PC-9 (cell line): ENCODE results near the gene ACTL8. TPM values are rescaled to one million over a fixed set of nuclear protein-coding genes. Genes with fewer than 3 reads are reported as not detected.

Experiments
- BruUV-seq: library from RNA; stranded (reverse); fragments of 400-500 nt; replicated peaks from 2 replicates; lab custom pipeline; 2021; lab: Mats Ljungman, UMichigan
- CTCF ChIA-PET: fragments of 300-600 bp; sonication (Branson Sonifier 250); formaldehyde crosslinking; loops from one replicate; lab custom pipeline; 2022; ENCODE audit warnings: antibody characterized with exemption; lab: Charles Lee
- POLR2A ChIA-PET: fragments of 300-600 bp; sonication (Branson Sonifier 250); formaldehyde crosslinking; loops from one replicate; lab custom pipeline; 2022; ENCODE audit warnings: antibody characterized with exemption; ENCODE audit not compliant: unreplicated experiment; lab: Charles Lee
- DNase-seq, 2 experiments: peaks; one replicate each; pipeline versions ENCODE4 v3.0.0 to v3.0.0-alpha.2; 2015 to 2022; ENCODE audit warnings: mixed read lengths in 1 of 2
- H2AFZ ChIP-seq: fragments of 200-600 bp; sonication (generic); 2 replicates; pipeline ENCODE4 v1.8.1; 2017; ENCODE audit warnings: antibody characterized with exemption
- H3F3A ChIP-seq: fragments of 200-600 bp; sonication (generic); 2 replicates; pipeline ENCODE4 v1.8.1; 2017; ENCODE audit warnings: antibody characterized with exemption, mild to moderate bottlenecking, low read depth; ENCODE audit not compliant: insufficient read depth
- H3K27ac ChIP-seq: fragments of 200-600 bp; sonication (generic); 2 replicates; pipeline ENCODE4 v1.6.1; 2016; ENCODE audit warnings: mixed run types
- H3K27me3 ChIP-seq: fragments of 200-600 bp; sonication (generic); 2 replicates; pipeline ENCODE4 v1.6.1; 2016; ENCODE audit warnings: low read depth, mixed run types; ENCODE audit not compliant: insufficient read depth
- H3K36me3 ChIP-seq: fragments of 200-600 bp; sonication (generic); 2 replicates; pipeline ENCODE4 v1.6.1; 2016; ENCODE audit warnings: low read depth, mixed run types
- H3K4me1 ChIP-seq: fragments of 200-600 bp; sonication (generic); replicated peaks from 2 replicates; pipeline ENCODE4 v1.6.1; 2016; ENCODE audit warnings: mixed run types; ENCODE audit not compliant: insufficient read depth
- H3K4me2 ChIP-seq: fragments of 200-600 bp; sonication (generic); 2 replicates; pipeline ENCODE4 v1.6.1; 2017; ENCODE audit warnings: mixed run types
- H3K4me3 ChIP-seq: fragments of 200-600 bp; sonication (generic); 2 replicates; pipeline ENCODE4 v1.6.1; 2016; ENCODE audit warnings: mixed run types
- H3K79me2 ChIP-seq: fragments of 200-600 bp; sonication (generic); 2 replicates; pipeline ENCODE4 v1.6.1; 2017; ENCODE audit warnings: low read depth, mixed run types
- H3K9me2 ChIP-seq: fragments of 200-600 bp; sonication (generic); 2 replicates; pipeline ENCODE4 v1.8.1; 2017; ENCODE audit warnings: mild to moderate bottlenecking; ENCODE audit not compliant: insufficient read depth
- H3K9me3 ChIP-seq: fragments of 200-600 bp; sonication (generic); 2 replicates; pipeline ENCODE4 v1.8.1; 2016; ENCODE audit warnings: low read depth; ENCODE audit not compliant: insufficient read depth
- H4K20me1 ChIP-seq: fragments of 200-600 bp; sonication (generic); 2 replicates; pipeline ENCODE4 v1.8.1; 2017; ENCODE audit not compliant: insufficient read depth
- CTCF ChIP-seq: fragments of 200-600 bp; sonication (generic); conservative IDR thresholded peaks from 2 replicates; pipeline ENCODE4 v1.6.1; 2017; ENCODE audit warnings: mixed run types, antibody characterized with exemption, mild to moderate bottlenecking, moderate library complexity
- EZH2 ChIP-seq: fragments of 200-600 bp; sonication (generic); IDR thresholded peaks from 2 replicates; pipeline ENCODE4 v1.8.0; 2017; ENCODE audit warnings: antibody characterized with exemption, low read depth
- intact Hi-C: fragments of 100-400 bp; cut with micrococcal nuclease; formaldehyde crosslinking; loops from one replicate; pipeline ENCODE4 v1.10.0; 2022; ENCODE audit not compliant: unreplicated experiment
- total RNA-seq: library from RNA; stranded (reverse); gene quantifications from 2 replicates; pipeline ENCODE4 v1.2.3, GENCODE V29; 2021

The ACTL8 gene
- total RNA-seq, 1 experiment from 2014 or later: 0.68 TPM

- H3K4me3 ChIP-seq: no peak overlapping the region
- no peaks in the 10 kb centered on the region for H3K79me2 ChIP-seq
- H3F3A ChIP-seq: no peaks in the 10 kb centered on the region
- H3K9me3 ChIP-seq: no peaks in the 10 kb centered on the region
- DNase-seq: no peak
- CTCF ChIA-PET: no interaction called here
- TF ChIP-seq EZH2 (no peak), CTCF (no peak)
- no peak overlapping the region for H3K27ac ChIP-seq
- POLR2A ChIA-PET: no interaction called here
- H4K20me1 ChIP-seq: no peaks in the 10 kb centered on the region
- no peak overlapping the region for H2AFZ ChIP-seq
- intact Hi-C loops: no loop called here
- BruUV-seq: no TSS peak
- H3K4me2 ChIP-seq: no peak overlapping the region
- H3K36me3 ChIP-seq: no peaks in the 10 kb centered on the region
- H3K9me2 ChIP-seq: no peaks in the 10 kb centered on the region
- H3K27me3 ChIP-seq: 0 out of 2 replicates have a peak, but pooled peaks cover 4% of the 10 kb centered on the region
- H3K4me1 ChIP-seq: no peaks in the 10 kb centered on the region
Measured at GRCh38 chr1:17798799-17799382, 43.8 kb downstream of the ACTL8 start.

GRCh38 chr1:17799642-17800041 is 44.5 kb downstream of the ACTL8 start:
- ChIA-PET CTCF (no interaction called here), POLR2A (no interaction called here)
- BruUV-seq: no TSS peak

GRCh38 chr1:17802164-17802563 is 47.0 kb downstream of the ACTL8 start:
- Histone ChIP-seq H3K27ac (no peak overlapping the region), H4K20me1 (no peaks in the 10 kb centered on the region), H3K27me3 (no peaks in the 10 kb centered on the region), H3K79me2 (no peaks in the 10 kb centered on the region), H3K4me1 (no peaks in the 10 kb centered on the region), H3K9me3 (no peaks in the 10 kb centered on the region), H3F3A (no peaks in the 10 kb centered on the region), H2AFZ (no peak overlapping the region), H3K4me3 (no peak overlapping the region), H3K4me2 (no peak overlapping the region), H3K9me2 (no peaks in the 10 kb centered on the region), H3K36me3 (no peaks in the 10 kb centered on the region)
- TF ChIP-seq CTCF (no peak), EZH2 (no peak)
- BruUV-seq: no TSS peak
- ChIA-PET CTCF (no interaction called here), POLR2A (no interaction called here)
- intact Hi-C loops: no loop called here
- DNase-seq: no peak

More at GRCh38 chr1:17799642-17800041, 44.5 kb downstream of the ACTL8 start:
- no peaks in the 10 kb centered on the region for H3K4me1 ChIP-seq
- no peak overlapping the region for H3K27ac ChIP-seq
- H3K36me3 ChIP-seq: no peaks in the 10 kb centered on the region
- TF ChIP-seq EZH2 (no peak), CTCF (no peak)
- intact Hi-C loops: no loop called here
- H3K9me3 ChIP-seq: no peaks in the 10 kb centered on the region
- H3K4me3 ChIP-seq: no peak overlapping the region
- H4K20me1 ChIP-seq: no peaks in the 10 kb centered on the region
- H3K4me2 ChIP-seq: no peak overlapping the region
- H3K9me2 ChIP-seq: no peaks in the 10 kb centered on the region
- DNase-seq: no peak
- H3F3A ChIP-seq: no peaks in the 10 kb centered on the region
- H2AFZ ChIP-seq: no peak overlapping the region
- no peaks in the 10 kb centered on the region for H3K79me2 ChIP-seq
- 0 out of 2 replicates have a peak, but pooled peaks cover 4% of the 10 kb centered on the region for H3K27me3 ChIP-seq
